T-helper 2 cell treated with Interferon-gamma antibody and Interleukin-4, amounts not matched to agents 100 ng/mL and 5 ng/mL, for 36 hours (primary cell): ENCODE data around the gene GH2. TPM values are rescaled to one million over a fixed set of nuclear protein-coding genes. Genes with fewer than 3 reads are reported as not detected.
"Not testable (repeated sequence)": the region's sequence is repeated elsewhere in the genome, so short reads cannot be mapped to it uniquely, and the experiment has no call there.

Experiments
- intact Hi-C: fragments of 100-400 bp; cut with micrococcal nuclease; formaldehyde crosslinking; loops from one replicate; pipeline ENCODE4 v1.15.1; 2023
- total RNA-seq: library from RNA; stranded (reverse); gene quantifications from 2 replicates; pipeline ENCODE4 v1.2.3, GENCODE V29; 2022

The GH2 gene
- not detected in 2 replicates for total RNA-seq

- intact Hi-C loops = no loop called here
These were observed at the start of gene GH2 for GRCh38 chr17:63881935-63882601. TSS of gene GH2 (minus strand) at chr17:63881944. CDS start at chr17:63881801, 143 bp downstream.

DNA sequence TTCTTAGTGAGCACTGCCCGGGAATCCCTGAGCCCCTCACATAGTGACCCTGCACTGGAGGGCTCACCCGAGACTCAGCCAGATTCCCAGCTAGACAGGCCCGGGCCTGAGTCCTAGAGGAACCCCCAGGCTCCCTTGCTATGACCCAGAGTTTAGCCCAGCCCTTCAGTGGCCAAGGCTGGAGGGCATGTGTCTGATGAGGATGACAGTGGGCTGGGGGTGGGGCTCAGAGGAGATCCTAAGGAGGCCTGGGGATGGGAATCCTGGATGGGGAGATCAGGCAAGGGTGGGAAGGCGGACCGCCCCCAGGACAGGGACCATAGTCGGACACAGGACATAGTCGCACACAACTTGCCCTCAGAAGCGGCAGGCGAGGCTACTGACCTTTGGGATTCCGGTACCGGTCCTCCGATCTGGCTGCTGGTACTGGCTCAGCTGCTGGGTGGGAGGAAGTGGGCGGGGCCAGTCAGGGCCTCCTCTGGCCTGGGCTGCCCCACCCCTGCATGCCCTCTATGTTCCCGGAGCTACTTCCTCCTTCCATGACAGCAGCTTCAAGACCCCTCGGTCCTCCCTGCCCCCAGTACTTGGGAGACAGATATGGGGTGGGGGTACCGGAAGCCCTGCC is 49.3 kb upstream of the GH2 start:
- intact Hi-C loops = loop anchor here (5.0 kb wide), 1 partner anchor 96 kb away; no protein-coding TSS in a partner anchor

DNA sequence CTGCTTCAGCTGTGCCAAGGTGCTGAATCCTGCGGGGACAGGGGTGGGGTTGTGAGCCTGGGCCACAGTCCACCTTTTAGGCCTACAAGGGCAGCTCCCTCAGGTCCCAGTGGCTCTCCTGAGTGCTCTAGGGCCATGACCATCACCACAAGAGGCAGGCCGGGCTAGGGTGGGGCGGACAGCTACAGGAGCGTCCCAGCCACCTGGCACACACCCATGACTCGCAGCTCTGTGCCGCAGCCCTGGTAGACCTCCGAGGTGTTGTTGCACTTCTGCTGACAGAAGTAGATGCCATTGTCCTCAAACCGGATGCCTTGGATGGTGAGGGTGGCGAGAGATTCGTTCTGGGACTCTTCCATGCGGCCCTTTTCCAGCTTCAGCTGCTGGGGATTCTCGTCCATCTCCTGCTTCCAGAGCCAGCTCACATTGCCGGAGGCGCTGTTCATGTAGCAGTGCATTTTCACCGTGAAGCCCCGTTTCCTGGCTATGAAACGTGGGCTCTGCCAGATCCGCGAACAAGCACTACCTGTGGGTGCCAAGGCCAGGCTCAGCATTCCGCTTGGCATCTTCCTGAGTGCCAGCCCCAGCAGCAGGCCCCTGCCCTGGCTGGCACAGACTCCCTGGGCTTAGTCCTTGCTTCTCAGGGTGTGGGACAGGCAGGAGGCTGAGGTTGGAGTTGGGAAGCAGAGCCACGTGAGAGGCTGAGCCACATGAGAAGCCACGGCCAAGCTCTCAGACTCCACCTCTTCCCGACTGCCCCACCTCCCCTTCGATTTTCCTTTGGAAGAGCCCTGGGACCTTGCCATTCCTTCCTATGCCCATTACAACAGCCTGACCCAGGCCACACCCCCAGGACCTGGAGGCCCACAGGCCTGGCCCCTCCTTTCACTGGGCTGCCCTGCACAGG is 48.4 kb upstream of the GH2 start:
- intact Hi-C loops = loop anchor here (5.0 kb wide), 1 partner anchor 97 kb away; no protein-coding TSS in a partner anchor

GRCh38 chr17:63928966-63929695 is 47.4 kb upstream of the GH2 start:
- intact Hi-C loops = no loop called here

- intact Hi-C loops = no loop called here
These were observed 46.5 kb upstream of the GH2 start for GRCh38 chr17:63928172-63928666.

DNA sequence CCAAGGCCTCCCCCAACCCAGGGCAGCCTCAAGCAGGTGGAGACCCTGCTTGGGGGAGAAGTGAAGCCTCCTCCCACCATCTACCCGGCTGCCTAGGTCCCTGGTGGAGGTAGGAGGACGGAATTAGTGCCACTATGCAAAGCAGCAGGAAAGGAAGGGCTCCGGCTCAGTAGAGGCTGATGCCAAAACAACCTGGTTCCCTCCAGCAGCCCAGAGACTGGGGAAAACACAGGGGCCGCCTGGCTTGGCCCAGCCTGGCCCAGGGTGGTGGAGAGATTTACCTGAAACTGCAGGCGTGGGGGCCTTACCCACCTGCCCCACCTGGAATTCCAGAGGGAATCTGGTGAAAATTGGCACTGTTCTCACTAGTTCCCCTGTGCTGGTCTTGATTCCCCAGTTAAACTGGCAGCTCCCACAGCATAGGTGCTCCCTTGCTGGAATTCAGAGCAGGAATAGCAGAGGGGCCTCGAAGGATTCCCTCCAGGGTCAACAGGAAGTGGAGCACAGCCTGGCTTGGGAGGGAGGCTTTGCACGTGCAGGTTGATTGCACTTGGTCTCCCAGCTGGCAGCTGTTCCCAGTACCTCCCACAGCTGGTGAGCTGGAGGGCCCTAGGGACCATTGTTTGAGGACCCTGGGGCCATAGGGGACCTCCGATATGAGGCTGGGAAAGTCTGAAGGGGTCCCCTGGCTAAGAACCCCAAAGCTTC is 45.9 kb upstream of the GH2 start:
- intact Hi-C loops = no loop called here

- intact Hi-C loops = no loop called here
These were observed 44.4 kb upstream of the GH2 start for GRCh38 chr17:63926164-63926563.

DNA sequence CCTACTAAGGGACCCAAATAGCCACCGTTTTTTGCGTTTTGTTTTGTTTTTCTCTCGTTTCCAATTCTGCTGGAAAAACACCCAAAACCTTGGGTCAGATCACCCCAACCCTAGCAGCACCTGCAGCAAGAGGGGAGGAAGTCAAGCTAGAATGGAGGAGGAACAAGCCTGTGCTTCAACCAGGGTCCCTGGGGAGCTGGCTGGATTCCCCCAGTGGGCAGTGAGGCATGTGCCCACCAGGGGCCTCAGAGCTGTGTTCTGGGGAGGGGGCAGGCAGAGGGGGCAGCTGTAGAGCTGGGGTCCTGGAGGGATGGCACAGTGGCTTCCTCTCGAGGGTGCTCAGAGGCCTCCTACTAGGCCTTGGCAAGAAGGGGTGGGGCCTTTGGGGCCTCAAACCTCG is 43.9 kb upstream of the GH2 start:
- intact Hi-C loops = no loop called here

DNA sequence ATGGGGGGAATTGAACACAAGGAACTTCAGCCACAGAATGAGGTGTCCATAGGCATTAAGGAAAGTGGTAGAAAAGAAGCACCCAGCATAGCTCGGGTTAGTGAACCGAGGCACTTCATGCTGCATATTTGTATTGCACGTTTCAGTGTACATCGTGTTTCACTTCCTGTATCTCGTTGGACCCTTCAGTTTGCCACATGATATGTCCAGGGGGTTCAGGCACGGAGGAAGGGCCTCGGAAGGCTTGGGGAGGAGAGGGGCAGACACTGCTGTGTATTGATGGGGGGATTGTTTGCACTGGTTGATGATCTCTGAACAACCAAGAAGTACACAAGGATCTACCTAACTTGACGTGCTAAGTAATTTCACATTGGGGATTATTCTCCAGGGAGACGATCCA is 40.7 kb upstream of the GH2 start:
- intact Hi-C loops = not testable (repeated sequence)

DNA sequence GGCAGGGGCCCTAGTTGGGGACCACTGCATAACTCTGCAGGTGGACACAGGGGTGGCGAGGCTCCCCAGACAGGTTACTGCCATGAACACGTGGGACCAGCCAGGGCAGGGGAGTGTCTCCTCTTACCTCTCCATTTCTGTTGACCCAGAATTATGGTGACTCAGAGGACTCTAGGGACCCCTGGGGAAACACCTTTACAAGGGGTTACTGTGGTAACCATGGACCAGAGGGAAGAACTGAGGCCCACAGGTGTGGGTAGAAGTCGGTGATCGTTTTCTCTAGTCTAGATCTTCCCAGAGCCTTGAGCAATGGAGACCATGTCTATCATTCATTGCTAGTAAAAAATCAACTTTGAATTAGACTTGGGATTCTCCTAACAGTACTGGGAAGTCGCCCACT is 39.0 kb upstream of the GH2 start:
- intact Hi-C loops = not testable (repeated sequence)

- intact Hi-C loops = not testable (repeated sequence)
These were observed 38.3 kb upstream of the GH2 start for GRCh38 chr17:63920050-63920449.

DNA sequence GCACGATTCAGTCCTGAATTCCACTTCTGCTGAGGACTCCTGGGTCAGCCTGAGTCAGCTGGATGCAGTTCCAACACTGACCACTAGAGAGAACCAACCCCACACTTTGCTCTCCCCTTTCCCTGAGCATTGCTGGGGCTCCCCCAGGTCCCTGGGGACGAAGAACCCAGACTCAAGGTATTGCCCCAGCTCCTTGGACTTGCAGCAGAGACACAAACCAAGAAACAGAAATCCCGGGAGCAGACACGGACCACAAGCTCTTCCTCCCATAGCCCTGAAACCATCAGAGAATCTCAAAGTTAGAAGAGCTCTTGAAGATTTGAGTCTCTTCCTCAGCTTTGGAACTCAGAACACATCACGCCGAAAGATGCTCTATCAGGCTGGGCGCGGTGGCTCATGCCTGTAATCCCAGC is 37.6 kb upstream of the GH2 start:
- intact Hi-C loops = loop anchor here (1.0 to 5.0 kb wide), 5 partner anchors 27 to 363 kb away; partner anchors contain the start of gene ERN1

- intact Hi-C loops = loop anchor here (1.0 to 5.0 kb wide), 5 partner anchors 27 to 363 kb away; partner anchors contain the start of gene ERN1
These were observed 37.1 kb upstream of the GH2 start, which contains the start of gene GH1 for GRCh38 chr17:63918789-63919305. TSS of gene GH1 (minus strand) at chr17:63918839. CDS start at chr17:63918776, 63 bp downstream.

GRCh38 chr17:63918305-63918704 is 36.6 kb upstream of the GH2 start:
- intact Hi-C loops = loop anchor here (5.0 kb wide), 1 partner anchor 364 kb away; no protein-coding TSS in a partner anchor

GRCh38 chr17:63917646-63918045 is 35.9 kb upstream of the GH2 start:
- intact Hi-C loops = loop anchor here (5.0 kb wide), 1 partner anchor 365 kb away; no protein-coding TSS in a partner anchor

DNA sequence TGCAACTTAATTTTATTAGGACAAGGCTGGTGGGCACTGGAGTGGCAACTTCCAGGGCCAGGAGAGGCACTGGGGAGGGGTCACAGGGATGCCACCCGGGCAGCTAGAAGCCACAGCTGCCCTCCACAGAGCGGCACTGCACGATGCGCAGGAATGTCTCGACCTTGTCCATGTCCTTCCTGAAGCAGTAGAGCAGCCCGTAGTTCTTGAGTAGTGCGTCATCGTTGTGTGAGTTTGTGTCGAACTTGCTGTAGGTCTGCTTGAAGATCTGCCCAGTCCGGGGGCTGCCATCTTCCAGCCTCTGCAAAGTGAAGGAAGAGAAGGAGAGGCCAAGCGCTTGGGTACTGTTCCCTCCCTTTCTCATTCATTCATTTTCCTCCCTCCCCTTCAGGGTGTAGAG is 35.5 kb upstream of the GH2 start:
- intact Hi-C loops = loop anchor here (5.0 kb wide), 1 partner anchor 365 kb away; no protein-coding TSS in a partner anchor

DNA sequence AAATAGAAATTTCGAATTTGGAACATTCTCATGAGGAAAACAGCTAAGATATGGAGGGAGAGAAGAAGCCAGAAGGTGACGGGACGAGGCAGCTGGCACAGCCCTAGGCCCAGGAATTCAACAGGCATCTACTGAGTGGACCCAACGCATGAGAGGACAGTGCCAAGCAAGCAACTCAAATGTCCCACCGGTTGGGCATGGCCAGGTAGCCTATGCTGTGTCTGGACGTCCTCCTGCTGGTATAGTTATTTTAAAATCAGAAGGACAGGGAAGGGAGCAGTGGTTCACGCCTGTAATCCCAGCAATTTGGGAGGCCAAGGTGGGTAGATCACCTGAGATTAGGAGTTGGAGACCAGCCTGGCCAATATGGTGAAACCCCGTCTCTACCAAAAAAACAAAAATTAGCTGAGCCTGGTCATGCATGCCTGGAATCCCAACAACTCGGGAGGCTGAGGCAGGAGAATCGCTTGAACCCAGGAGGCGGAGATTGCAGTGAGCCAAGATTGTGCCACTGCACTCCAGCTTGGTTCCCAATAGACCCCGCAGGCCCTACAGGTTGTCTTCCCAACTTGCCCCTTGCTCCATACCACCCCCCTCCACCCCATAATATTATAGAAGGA is 34.9 kb upstream of the GH2 start:
- intact Hi-C loops = loop anchor here (5.0 kb wide), 1 partner anchor 366 kb away; no protein-coding TSS in a partner anchor

GRCh38 chr17:63915753-63916152 is 34.0 kb upstream of the GH2 start:
- intact Hi-C loops = loop anchor here (5.0 kb wide), 1 partner anchor 367 kb away; no protein-coding TSS in a partner anchor

- intact Hi-C loops = no loop called here
These were observed 32.7 kb upstream of the GH2 start for GRCh38 chr17:63914471-63914870.
